Adipose tissue (tissue), 3 donors: ENCODE measurements around the gene ALDH1L1. TPM values are rescaled to one million over a fixed set of nuclear protein-coding genes. Genes with fewer than 3 reads are reported as not detected.
"Not testable (repeated sequence)": the region's sequence is repeated elsewhere in the genome, so short reads cannot be mapped to it uniquely, and the experiment has no call there.

Experiments
- H3K27ac ChIP-seq: one replicate; pipeline ENCODE4 v1.5.1; 2013; ENCODE audit warnings: low read depth, low read length
- WGBS, 3 donors: extraction: QIAGEN DNeasy Blood & Tissue Kit; methylation state at CpG; one replicate each; pipeline ENCODE4 v1.1.7; 2013; 5-methylcytosine and 5-hydroxymethylcytosine counted together
- polyA plus RNA-seq, 3 donors: library from polyadenylated mRNA; stranded (reverse); fragments of 200-250 nt; gene quantifications; one replicate each; pipeline ENCODE4 v1.2.3, GENCODE V29; 2013
- donor health status: healthy with polysubstance abuse.
- donor health status: Bipolar disorder and iron deficiency.
- donor health status: healthy.

Gene ALDH1L1
- polyA plus RNA-seq, 3 donors: 38.3 to 262 (median 76.0) TPM

- 0 to 1% (median 1%) methylated on average over 17 to 30 of the region's 30 CpGs for WGBS, 3 donors
- H3K27ac ChIP-seq: no peak overlapping the region
These were observed 96.9 kb downstream of the ALDH1L1 start for GRCh38 chr3:126083511-126083912.

- H3K27ac ChIP-seq: no peak overlapping the region
- WGBS, 3 donors: 29 to 32% (median 32%) methylated on average over 3 of the region's 3 CpGs
These were observed 97.3 kb downstream of the ALDH1L1 start for GRCh38 chr3:126083138-126083445.

- WGBS, 3 donors: 91 to 95% (median 95%) methylated on average over 15 of the region's 15 CpGs
- no peak overlapping the region for H3K27ac ChIP-seq
These were observed 97.8 kb downstream of the ALDH1L1 start for GRCh38 chr3:126082362-126083137.

DNA sequence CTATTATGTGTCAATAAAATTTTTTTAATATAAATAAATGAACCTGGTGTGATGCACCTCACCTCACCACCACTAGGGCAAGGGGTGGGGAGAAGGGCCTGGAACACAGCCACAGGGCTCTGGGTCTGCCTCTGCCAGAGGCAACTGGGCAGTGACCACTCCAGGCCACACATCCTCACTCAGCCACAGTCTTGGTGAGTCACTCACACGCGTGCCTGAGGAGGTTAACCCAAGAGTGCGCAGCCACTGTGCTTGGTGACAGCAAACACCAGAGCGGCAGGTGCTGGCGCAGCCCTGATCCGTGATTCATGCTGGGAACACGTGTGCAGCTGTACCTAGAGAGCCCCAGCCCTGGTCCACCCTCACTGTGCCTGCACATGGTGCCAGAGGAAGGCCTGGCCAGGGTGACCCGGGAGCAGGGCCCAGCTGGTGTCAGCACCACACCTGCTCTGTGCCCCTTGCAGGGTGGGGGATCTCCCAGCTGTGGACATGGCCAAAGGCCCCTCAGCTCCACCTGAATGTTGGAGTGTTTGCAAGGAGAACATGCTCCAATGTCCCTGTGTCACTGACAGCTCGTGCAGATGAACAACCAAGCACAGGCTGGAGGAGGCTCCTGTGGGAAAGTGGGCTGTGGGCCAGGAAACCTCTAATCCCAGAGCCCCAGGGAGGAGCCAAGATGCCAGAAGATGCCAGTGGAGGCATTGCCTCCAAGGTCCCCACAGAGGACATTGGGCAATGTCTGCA is 98.6 kb downstream of the ALDH1L1 start:
- 76 to 87% (median 83%) methylated on average over 7 to 9 of the region's 9 CpGs for WGBS, 3 donors
- H3K27ac ChIP-seq: no peak overlapping the region

GRCh38 chr3:126080970-126081369 is 99.4 kb downstream of the ALDH1L1 start:
- WGBS, 3 donors: 79 to 98% (median 92%) methylated on average over 5 of the region's 5 CpGs
- H3K27ac ChIP-seq: no peak overlapping the region

GRCh38 chr3:126078866-126079265 is 101.5 kb downstream of the ALDH1L1 start:
- no peak overlapping the region for H3K27ac ChIP-seq
- 83 to 88% (median 84%) methylated on average over 4 of the region's 4 CpGs for WGBS, 3 donors

DNA sequence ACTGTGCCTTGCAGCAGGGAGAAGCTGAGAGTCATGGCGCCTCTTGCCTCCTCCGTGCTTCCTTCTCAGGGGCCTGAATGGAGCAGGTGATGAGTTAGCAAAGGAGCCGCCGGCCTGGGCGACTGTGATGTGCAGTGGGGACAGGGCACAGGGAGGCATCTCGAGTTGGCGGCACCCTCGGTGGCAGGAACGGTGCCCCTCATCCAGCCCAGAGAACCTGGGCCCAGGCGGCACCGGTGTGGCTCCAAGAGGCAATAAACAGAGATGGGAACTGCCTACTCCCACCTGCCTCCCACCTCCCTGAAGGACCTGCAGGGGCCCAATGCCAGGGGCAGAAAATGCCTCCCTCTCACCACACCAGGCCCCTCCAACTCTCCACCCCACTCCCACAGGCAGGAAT is 102.6 kb downstream of the ALDH1L1 start:
- no peak overlapping the region for H3K27ac ChIP-seq
- WGBS, 3 donors: 93 to 97% (median 97%) methylated on average over 9 to 11 of the region's 11 CpGs

GRCh38 chr3:126076140-126076539 is 104.2 kb downstream of the ALDH1L1 start:
- no peak overlapping the region for H3K27ac ChIP-seq

- H3K27ac ChIP-seq: no peak overlapping the region
- 87 to 89% (median 88%) methylated on average over 10 of the region's 10 CpGs for WGBS, 3 donors
These were observed 110.2 kb downstream of the ALDH1L1 start for GRCh38 chr3:126070146-126070545.

GRCh38 chr3:126067959-126068358 is 112.4 kb downstream of the ALDH1L1 start:
- WGBS, 3 donors: 95 to 98% (median 96%) methylated on average over 8 of the region's 8 CpGs
- no peak overlapping the region for H3K27ac ChIP-seq

GRCh38 chr3:126066676-126067075 is 113.7 kb downstream of the ALDH1L1 start:
- H3K27ac ChIP-seq: not testable (repeated sequence)
- 80 to 96% (median 93%) methylated on average over 6 of the region's 6 CpGs for WGBS, 3 donors

- no peak overlapping the region for H3K27ac ChIP-seq
- 93 to 99% (median 97%) methylated on average over 3 of the region's 3 CpGs for WGBS, 3 donors
These were observed 114.5 kb downstream of the ALDH1L1 start for GRCh38 chr3:126065876-126066275.

GRCh38 chr3:126064627-126065258 is 115.6 kb downstream of the ALDH1L1 start:
- 55 to 77% (median 74%) methylated on average over 10 of the region's 10 CpGs for WGBS, 3 donors
- H3K27ac ChIP-seq: no peak overlapping the region

DNA sequence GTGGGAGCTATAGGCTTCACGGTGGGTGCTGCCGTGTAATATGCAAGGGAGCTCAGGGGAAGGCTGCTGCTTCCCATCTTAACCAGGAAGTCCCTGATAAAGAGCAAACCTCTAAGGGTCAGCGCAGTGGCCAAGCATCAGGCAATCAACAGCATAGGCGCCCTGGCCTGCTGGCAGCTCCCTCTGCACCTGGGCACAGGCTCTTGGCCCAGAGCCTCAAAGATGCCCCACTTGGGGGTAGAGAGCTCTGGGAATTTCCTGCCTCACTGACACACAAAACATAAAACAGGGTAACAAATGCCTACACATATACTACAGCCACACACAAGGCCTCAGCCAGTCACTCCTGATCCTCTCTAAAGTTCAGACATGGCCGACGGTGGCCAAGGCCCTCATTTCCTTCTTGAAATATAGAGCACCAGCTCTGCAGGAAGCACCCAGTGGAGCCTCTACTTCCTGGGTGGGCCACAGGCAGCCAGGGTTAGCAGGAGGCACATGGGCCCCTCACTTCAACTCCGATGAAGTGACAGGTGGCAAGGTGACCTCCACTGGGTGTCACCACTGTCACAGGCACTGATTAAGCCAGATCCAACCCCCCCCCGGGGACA is 116.9 kb downstream of the ALDH1L1 start:
- no peak overlapping the region for H3K27ac ChIP-seq
- 85 to 92% (median 87%) methylated on average over 8 of the region's 8 CpGs for WGBS, 3 donors

GRCh38 chr3:126061301-126062032 is 118.9 kb downstream of the ALDH1L1 start:
- WGBS, 3 donors: 85 to 93% (median 87%) methylated on average over 8 of the region's 8 CpGs
- H3K27ac ChIP-seq: no peak overlapping the region

- H3K27ac ChIP-seq: no peak overlapping the region
- WGBS, 3 donors: 82 to 93% (median 92%) methylated on average over 7 of the region's 7 CpGs
These were observed 119.7 kb downstream of the ALDH1L1 start for GRCh38 chr3:126060613-126061145.

GRCh38 chr3:126058666-126059065 is 121.7 kb downstream of the ALDH1L1 start:
- WGBS, 3 donors: 75 to 84% (median 81%) methylated on average over 7 of the region's 7 CpGs
- H3K27ac ChIP-seq: no peak overlapping the region

GRCh38 chr3:126057936-126058335 is 122.5 kb downstream of the ALDH1L1 start:
- 93 to 96% (median 95%) methylated on average over 13 of the region's 13 CpGs for WGBS, 3 donors

More at GRCh38 chr3:126057936-126058335, 122.5 kb downstream of the ALDH1L1 start:
- H3K27ac ChIP-seq: no peak overlapping the region
